ENCODE measurements around the gene LAMA2.

Gene LAMA2

GRCh38 chr6:129478379-129478778 lies 595.4 kb downstream of the LAMA2 start:
- Histone ChIP-seq H3K36me3 (ENCODE audit: insufficient read depth, low read length) (no peaks in the 10 kb centered on the region), H3K9me2 (ENCODE audit: low read depth, low read length) (no peaks in the 10 kb centered on the region), H3K79me2 (ENCODE audit: insufficient read depth, low read length) (no peaks in the 10 kb centered on the region), H3K9me3 (ENCODE audit: low read length) (no peaks in the 10 kb centered on the region), H3K4me1 (ENCODE audit: insufficient read depth, low read length, severe bottlenecking) (no peaks in the 10 kb centered on the region), H2AFZ (ENCODE audit: low read length) (no peak overlapping the region), H3K27ac (ENCODE audit: low read depth, low read length, poor library complexity, severe bottlenecking) (no peak overlapping the region), H4K20me1 (ENCODE audit: insufficient read depth, low read length) (no peaks in the 10 kb centered on the region), H3K27me3 (ENCODE audit: insufficient read depth, low read length) (no peaks in the 10 kb centered on the region), H3K4me3 (ENCODE audit: low read depth, low read length, poor library complexity, severe bottlenecking) (no peak overlapping the region), H3F3A (ENCODE audit: insufficient read depth, low read length) (no peaks in the 10 kb centered on the region), H3K9ac (ENCODE audit: low read length) (no peak overlapping the region), H3K4me2 (ENCODE audit: low read length) (no peak overlapping the region)
- no peak for TF ChIP-seq EZH2 (IDR thresholded peaks at IDR 0.05; ENCODE audit: borderline replicate concordance, low read length)
- no peak for TF ChIP-seq CTCF (IDR thresholded peaks at IDR 0.05; ENCODE audit: low read length)

- Histone ChIP-seq H3K9me2 (ENCODE audit: low read depth, low read length) (no peaks in the 10 kb centered on the region), H2AFZ (ENCODE audit: low read length) (no peak overlapping the region), H3K27me3 (ENCODE audit: insufficient read depth, low read length) (no peaks in the 10 kb centered on the region), H3K4me2 (ENCODE audit: low read length) (no peak overlapping the region), H3K4me1 (ENCODE audit: insufficient read depth, low read length, severe bottlenecking) (no peaks in the 10 kb centered on the region), H3K27ac (ENCODE audit: low read depth, low read length, poor library complexity, severe bottlenecking) (no peak overlapping the region), H3K9me3 (ENCODE audit: low read length) (no peaks in the 10 kb centered on the region), H3F3A (ENCODE audit: insufficient read depth, low read length) (no peaks in the 10 kb centered on the region), H3K4me3 (ENCODE audit: low read depth, low read length, poor library complexity, severe bottlenecking) (no peak overlapping the region), H3K79me2 (ENCODE audit: insufficient read depth, low read length) (no peaks in the 10 kb centered on the region), H3K36me3 (ENCODE audit: insufficient read depth, low read length) (no peaks in the 10 kb centered on the region), H3K9ac (ENCODE audit: low read length) (no peak overlapping the region), H4K20me1 (ENCODE audit: insufficient read depth, low read length) (no peaks in the 10 kb centered on the region)
- no peak for TF ChIP-seq EZH2 (IDR thresholded peaks at IDR 0.05; ENCODE audit: borderline replicate concordance, low read length)
- no peak for TF ChIP-seq CTCF (IDR thresholded peaks at IDR 0.05; ENCODE audit: low read length)
Measured at GRCh38 chr6:129481706-129482105, 598.8 kb downstream of the LAMA2 start.

- no peak overlapping the region for H2AFZ ChIP-seq (ENCODE audit: low read length)
- H3K4me1 ChIP-seq (ENCODE audit: insufficient read depth, low read length, severe bottlenecking), result peaks cover 8% of the 10 kb centered on the region
- H3K27ac ChIP-seq (ENCODE audit: low read depth, low read length, poor library complexity, severe bottlenecking), result no peak overlapping the region
- H3K9me2 ChIP-seq (ENCODE audit: low read depth, low read length), result no peaks in the 10 kb centered on the region
- H3K9ac ChIP-seq (ENCODE audit: low read length), result no peak overlapping the region
- H3K36me3 ChIP-seq (ENCODE audit: insufficient read depth, low read length), result no peaks in the 10 kb centered on the region
- no peaks in the 10 kb centered on the region for H3F3A ChIP-seq (ENCODE audit: insufficient read depth, low read length)
- no peaks in the 10 kb centered on the region for H4K20me1 ChIP-seq (ENCODE audit: insufficient read depth, low read length)
- H3K79me2 ChIP-seq (ENCODE audit: insufficient read depth, low read length), result no peaks in the 10 kb centered on the region
- no peaks in the 10 kb centered on the region for H3K27me3 ChIP-seq (ENCODE audit: insufficient read depth, low read length)
- no peak overlapping the region for H3K4me2 ChIP-seq (ENCODE audit: low read length)
- H3K4me3 ChIP-seq (ENCODE audit: low read depth, low read length, poor library complexity, severe bottlenecking), result no peak overlapping the region
- no peak for TF ChIP-seq EZH2 (IDR thresholded peaks at IDR 0.05; ENCODE audit: borderline replicate concordance, low read length)
- TF ChIP-seq CTCF (IDR thresholded peaks at IDR 0.05; ENCODE audit: low read length), result no peak
- no peaks in the 10 kb centered on the region; the same call in 1 of the 2 replicates for H3K9me3 ChIP-seq (ENCODE audit: low read length)
Measured at GRCh38 chr6:129485746-129486145, 602.8 kb downstream of the LAMA2 start.
